IMR-90 (cell line): ENCODE results near the gene UNC13C. TPM values are rescaled to one million over a fixed set of nuclear protein-coding genes. Genes with fewer than 3 reads are reported as not detected.

Source experiments
- ATAC-seq: fragments of 200-7000 bp; cut with Tn5 transposase; 2 replicates; pipeline ENCODE4 v1.9.1; 2020; ENCODE audit warnings: low read depth, mild to moderate bottlenecking, moderate library complexity
- BruUV-seq: library from RNA; stranded (reverse); fragments of 400-500 nt; replicated peaks from 2 replicates; lab custom pipeline; 2021; lab: Mats Ljungman, UMichigan
- CTCF ChIA-PET: fragments of 300-600 bp; formaldehyde crosslinking; extraction: SDS; loops from one replicate; lab custom pipeline; 2021; ENCODE audit warnings: antibody characterized with exemption; lab: Yijun Ruan, JAX
- POLR2A ChIA-PET: fragments of 300-600 bp; sonication (Branson Sonifier 250); formaldehyde crosslinking; loops from one replicate; lab custom pipeline; 2022; ENCODE audit warnings: antibody characterized with exemption; ENCODE audit not compliant: unreplicated experiment; lab: Charles Lee
- DNase-seq: peaks from one replicate; pipeline ENCODE4 v3.0.0; 2013
- H2AFZ ChIP-seq: replicated peaks from 2 replicates; pipeline ENCODE3; 2013; ENCODE audit warnings: low read length, mild to moderate bottlenecking; ENCODE audit not compliant: poor library complexity
- H2AK5ac ChIP-seq: 2 replicates; pipeline ENCODE4 v1.6.1; 2013; ENCODE audit warnings: low read depth, low read length, inconsistent platforms
- H2AK9ac ChIP-seq: replicated peaks from 2 replicates; pipeline ENCODE3; 2013; ENCODE audit warnings: mild to moderate bottlenecking, low read depth, low read length, moderate library complexity; ENCODE audit not compliant: poor library complexity
- H2BK120ac ChIP-seq: 2 replicates; pipeline ENCODE4 v1.6.1; 2013; ENCODE audit warnings: low read depth, low read length, inconsistent platforms
- H2BK15ac ChIP-seq: 3 replicates; pipeline ENCODE4 v1.6.1; 2013; ENCODE audit warnings: low read depth, low read length, inconsistent platforms
- H2BK20ac ChIP-seq: 2 replicates; pipeline ENCODE4 v1.6.1; 2013; ENCODE audit warnings: low read depth, mild to moderate bottlenecking, inconsistent platforms, low read length, moderate library complexity
- H2BK5ac ChIP-seq: 2 replicates; pipeline ENCODE4 v1.6.1; 2013; ENCODE audit warnings: mild to moderate bottlenecking, low read depth, low read length, inconsistent platforms; ENCODE audit not compliant: poor library complexity, severe bottlenecking
- H3K14ac ChIP-seq: replicated peaks from 2 replicates; pipeline ENCODE4 v1.6.1; 2013; ENCODE audit warnings: low read depth, low read length, inconsistent platforms
- H3K18ac ChIP-seq: 2 replicates; pipeline ENCODE4 v1.6.1; 2013; ENCODE audit warnings: low read depth, low read length, control low read depth
- H3K23ac ChIP-seq: 2 replicates; pipeline ENCODE4 v1.6.1; 2013; ENCODE audit warnings: low read depth, low read length, inconsistent platforms
- H3K27ac ChIP-seq: 2 replicates; pipeline ENCODE4 v1.5.1; 2013; ENCODE audit warnings: mild to moderate bottlenecking, control low read depth, low read length; ENCODE audit not compliant: insufficient read depth
- H3K27me3 ChIP-seq: 2 replicates; pipeline ENCODE4 v1.6.1; 2013; ENCODE audit warnings: low read length; ENCODE audit not compliant: control insufficient read depth, insufficient read depth
- H3K36me3 ChIP-seq: 2 replicates; pipeline ENCODE4 v1.6.1; 2013; ENCODE audit warnings: low read length, mixed read lengths; ENCODE audit not compliant: control insufficient read depth, insufficient read depth
- H3K4ac ChIP-seq: 2 replicates; pipeline ENCODE4 v1.6.1; 2013; ENCODE audit warnings: low read depth, low read length, inconsistent platforms
- H3K4me1 ChIP-seq: 2 replicates; pipeline ENCODE4 v1.6.1; 2013; ENCODE audit warnings: low read length, mixed read lengths; ENCODE audit not compliant: control insufficient read depth, insufficient read depth
- H3K4me2 ChIP-seq: 2 replicates; pipeline ENCODE4 v1.6.1; 2013; ENCODE audit warnings: low read depth, mild to moderate bottlenecking, control low read depth, low read length, moderate library complexity
- H3K4me3 ChIP-seq: 2 replicates; pipeline ENCODE4 v1.5.1; 2013; ENCODE audit warnings: low read depth, mild to moderate bottlenecking, control low read depth, low read length, moderate library complexity; ENCODE audit not compliant: insufficient read depth
- H3K56ac ChIP-seq: 2 replicates; pipeline ENCODE4 v1.6.1; 2013; ENCODE audit warnings: low read length, inconsistent platforms; ENCODE audit not compliant: insufficient read depth; ENCODE audit errors: extremely low read depth
- H3K79me1 ChIP-seq, 2 experiments: 2 replicates each; pipeline ENCODE4 v1.6.1; 2013; ENCODE audit warnings: low read length in 2 of 2, inconsistent platforms in 1 of 2, low read depth in 1 of 2
- H3K9ac ChIP-seq: 2 replicates; pipeline ENCODE4 v1.6.1; 2013; ENCODE audit warnings: low read depth, low read length, control low read depth
- H3K9me1 ChIP-seq: 2 replicates; pipeline ENCODE4 v1.6.1; 2013; ENCODE audit warnings: low read length, inconsistent platforms; ENCODE audit not compliant: insufficient read depth
- H3K9me3 ChIP-seq: 2 replicates; pipeline ENCODE4 v1.6.1; 2013; ENCODE audit warnings: low read length; ENCODE audit not compliant: control insufficient read depth, insufficient read depth
- H4K20me1 ChIP-seq: 2 replicates; pipeline ENCODE4 v1.6.1; 2013; ENCODE audit warnings: low read length, inconsistent platforms; ENCODE audit not compliant: insufficient read depth
- H4K5ac ChIP-seq: 2 replicates; pipeline ENCODE4 v1.6.1; 2013; ENCODE audit warnings: mild to moderate bottlenecking, low read depth, low read length, control low read depth
- H4K8ac ChIP-seq, 2 experiments: 2 replicates each; pipeline ENCODE4 v1.6.1; 2013; ENCODE audit warnings: low read depth in 2 of 2, low read length in 2 of 2, control low read depth in 1 of 2, inconsistent platforms in 1 of 2
- H4K91ac ChIP-seq: 2 replicates; pipeline ENCODE4 v1.6.1; 2013; ENCODE audit warnings: low read depth, low read length, inconsistent platforms; ENCODE audit not compliant: insufficient read depth
- BHLHE40 ChIP-seq: fragments of 150-350 bp; IDR thresholded peaks from 2 replicates; pipeline ENCODE4 v1.6.1; 2016; ENCODE audit warnings: mild to moderate bottlenecking, low read depth, low read length
- CTCF ChIP-seq: conservative IDR thresholded peaks from 2 replicates; pipeline ENCODE4 v1.5.1; 2012; ENCODE audit warnings: mild to moderate bottlenecking, low read depth, low read length, improper control_type of control experiment
- FOS ChIP-seq: fragments of 150-350 bp; IDR thresholded peaks from 2 replicates; pipeline ENCODE4 v1.6.1; 2016; ENCODE audit warnings: low read depth, low read length
- MAFK ChIP-seq: IDR thresholded peaks from 2 replicates; pipeline ENCODE4 v1.6.1; 2012; ENCODE audit warnings: low read depth, low read length, improper control_type of control experiment
- MXI1 ChIP-seq: IDR thresholded peaks from 2 replicates; pipeline ENCODE4 v1.6.1; 2012; ENCODE audit warnings: low read depth, mild to moderate bottlenecking, low read length, moderate library complexity, borderline replicate concordance
- NFE2L2 ChIP-seq: fragments of 150-350 bp; IDR thresholded peaks from 2 replicates; pipeline ENCODE4 v1.6.1; 2016; ENCODE audit warnings: low read depth, mild to moderate bottlenecking, low read length
- POLR2A ChIP-seq: IDR thresholded peaks from 2 replicates; pipeline ENCODE4 v1.6.1; 2012; ENCODE audit warnings: mild to moderate bottlenecking, low read depth, low read length
- RCOR1 ChIP-seq: IDR thresholded peaks from 2 replicates; pipeline ENCODE4 v1.6.1; 2012; ENCODE audit warnings: mild to moderate bottlenecking, low read length, improper control_type of control experiment; ENCODE audit not compliant: insufficient replicate concordance
- RFX5 ChIP-seq: IDR thresholded peaks from 2 replicates; pipeline ENCODE4 v1.8.0; 2012; ENCODE audit warnings: low read depth, mild to moderate bottlenecking, low read length, moderate library complexity
- SMC3 ChIP-seq: fragments of 150-350 bp; IDR thresholded peaks from 2 replicates; pipeline ENCODE4 v1.6.1; 2016; ENCODE audit warnings: low read depth, mild to moderate bottlenecking, antibody characterized with exemption, low read length, moderate library complexity
- WGBS, 2 experiments: methylation state at CpG; one replicate each; pipeline versions ENCODE4 v1.1.5 to v1.1.7; 2013; ENCODE audit warnings: missing lambda C conversion rate in 2 of 2; ENCODE audit not compliant: insufficient read length in 1 of 2; ENCODE audit errors: extremely low coverage in 2 of 2; 5-methylcytosine and 5-hydroxymethylcytosine counted together
- dilution Hi-C: fragments of 300-500 bp; cut with HindIII; formaldehyde crosslinking; loops from one replicate; pipeline ENCODE4 v1.14.3; 2018; ENCODE audit warnings: low sequenced_read_pairs; ENCODE audit not compliant: unreplicated experiment
- in situ Hi-C: fragments of 300-500 bp; cut with MboI; formaldehyde crosslinking; loops from 3 replicates; pipeline ENCODE4 v1.14.3; 2019; ENCODE audit warnings: low sequenced_read_pairs, inconsistent platforms, mixed read lengths
- intact Hi-C: fragments of 100-400 bp; cut with micrococcal nuclease; formaldehyde crosslinking; loops from 2 replicates; pipeline ENCODE4 v1.10.0; 2022
- polyA plus RNA-seq, 3 experiments: library from polyadenylated mRNA; depleted of rRNA; stranded (reverse); fragments of >200 nt; gene quantifications; 2 replicates each; pipeline ENCODE4 v1.2.3, GENCODE V29; 2012; ENCODE audit warnings: low replicate concordance in 1 of 3
- total RNA-seq: library from RNA; depleted of rRNA; stranded (reverse); fragments of >200 nt; gene quantifications from 2 replicates; pipeline ENCODE4 v1.2.3, GENCODE V29; 2012
- TF ChIP-seq, protein P1 (sequence below): fragments of 150-350 bp; IDR thresholded peaks from 2 replicates; pipeline ENCODE4 v1.6.1; 2016; ENCODE audit warnings: low read depth, mild to moderate bottlenecking, low read length, moderate library complexity, borderline replicate concordance

UNC13C gene
- total and polyA plus RNA-seq, 2 of the 4 experiments (the other 2 are of a cell fraction): not detected

- no TSS peak for BruUV-seq
- TF ChIP-seq, protein P1, sequence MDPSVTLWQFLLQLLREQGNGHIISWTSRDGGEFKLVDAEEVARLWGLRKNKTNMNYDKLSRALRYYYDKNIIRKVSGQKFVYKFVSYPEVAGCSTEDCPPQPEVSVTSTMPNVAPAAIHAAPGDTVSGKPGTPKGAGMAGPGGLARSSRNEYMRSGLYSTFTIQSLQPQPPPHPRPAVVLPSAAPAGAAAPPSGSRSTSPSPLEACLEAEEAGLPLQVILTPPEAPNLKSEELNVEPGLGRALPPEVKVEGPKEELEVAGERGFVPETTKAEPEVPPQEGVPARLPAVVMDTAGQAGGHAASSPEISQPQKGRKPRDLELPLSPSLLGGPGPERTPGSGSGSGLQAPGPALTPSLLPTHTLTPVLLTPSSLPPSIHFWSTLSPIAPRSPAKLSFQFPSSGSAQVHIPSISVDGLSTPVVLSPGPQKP: no peak
- TF ChIP-seq CTCF (no peak), NFE2L2 (no peak), SMC3 (no peak), FOS (no peak), BHLHE40 (no peak), RFX5 (no peak), RCOR1 (no peak), POLR2A (no peak), MAFK (no peak), MXI1 (no peak)
- Histone ChIP-seq H2AK9ac (no peak overlapping the region), H3K27me3 (no peaks in the 10 kb centered on the region), H3K18ac (no peak overlapping the region), H4K5ac (no peak overlapping the region), H3K4me2 (no peak overlapping the region), H3K9me1 (no peaks in the 10 kb centered on the region), H2AFZ (no peak overlapping the region), H3K56ac (no peak overlapping the region), H3K9ac (no peak overlapping the region), H4K8ac (no peak overlapping the region), H2BK20ac (no peak overlapping the region), H3K14ac (no peak overlapping the region), H4K91ac (no peak overlapping the region), H3K4ac (no peak overlapping the region), H3K27ac (no peak overlapping the region), H3K4me3 (no peak overlapping the region), H3K79me1 (no peaks in the 10 kb centered on the region), H3K23ac (no peak overlapping the region), H2BK5ac (no peak overlapping the region), H4K20me1 (no peaks in the 10 kb centered on the region), H3K4me1 (no peaks in the 10 kb centered on the region), H3K36me3 (no peaks in the 10 kb centered on the region), H2BK120ac (no peak overlapping the region), H3K9me3 (peaks cover 2% of the 10 kb centered on the region; the same call in 1 of the 2 replicates), H2AK5ac (no peak overlapping the region), H2BK15ac (no peak overlapping the region)
- intact Hi-C loops: no loop called here
- 51% methylated on average over 3 of the region's 5 CpGs; no CpG with 5 or more reads in 1 of the 2 experiments for WGBS, 2 experiments
- in situ Hi-C loops: no loop called here
- dilution Hi-C loops: no loop called here
- POLR2A ChIA-PET: no interaction called here
- DNase-seq (no peak), ATAC-seq (no peak)
- CTCF ChIA-PET: no interaction called here
Observed at GRCh38 chr15:54120949-54121463, 142.8 kb downstream of the UNC13C start.
